ENCODE results near the gene AOPEP. TPM values are rescaled to one million over a fixed set of nuclear protein-coding genes. Genes with fewer than 3 reads are reported as not detected.
A peak's percentile ranks its signal among the peaks of the same experiment; 100 is the strongest.

The AOPEP gene
- total RNA-seq, 4 donors from 2014 or later: 305 to 458 (median 419) TPM

DNA sequence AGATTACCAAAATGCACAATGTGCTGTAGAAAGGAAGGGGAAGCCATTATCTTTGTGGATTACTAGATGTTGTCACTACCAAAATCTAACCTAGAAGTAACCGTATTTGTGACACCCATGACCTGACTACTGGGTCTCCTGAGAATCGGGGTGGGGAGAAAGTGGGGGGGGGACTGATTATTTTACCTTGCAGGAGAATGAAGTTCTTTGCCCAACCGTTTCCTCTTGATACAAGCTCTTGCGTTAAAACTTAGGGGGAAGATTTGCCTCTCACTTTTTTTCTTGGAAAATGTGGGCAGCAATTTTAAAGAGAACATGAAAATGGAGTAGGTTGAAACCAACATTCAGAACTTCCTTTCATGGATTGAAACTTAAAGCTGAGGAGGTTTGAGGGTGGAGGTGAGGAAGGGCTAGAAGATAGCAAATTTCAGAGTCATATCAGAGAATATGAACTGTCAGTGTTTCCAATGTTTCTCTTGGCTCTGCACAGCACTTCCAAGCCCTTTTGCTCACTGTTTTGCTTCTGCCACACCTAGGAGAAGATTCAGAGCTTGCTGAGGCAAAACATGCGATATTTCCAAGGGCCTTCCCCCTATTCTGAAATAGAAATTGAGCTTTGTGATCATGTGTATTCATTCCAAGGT is 280.8 kb downstream of the AOPEP start:
- DNase-seq (ENCODE audit: extremely low spot score): no peak
- intact Hi-C loops (cut with DNase I): loop anchor here (5.0 kb wide), 3 partner anchors 50 to 225 kb away; no protein-coding TSS in a partner anchor
- peak overlapping the region; percentile 74 to 93 (median 90) for H3K4me3 ChIP-seq
- H3K27ac ChIP-seq (replicated peaks in 1 of 4): peak overlapping the region; percentile 98 to 100 (median 98)
- H3K9me3 ChIP-seq: no peaks in the 10 kb centered on the region
- peaks cover 0 to 23% (median 5%) of the 10 kb centered on the region in 4 donors for H3K36me3 ChIP-seq
- peaks cover 14 to 65% (median 59%) of the 10 kb centered on the region in 4 donors for H3K4me1 ChIP-seq
- TF ChIP-seq, protein P1, sequence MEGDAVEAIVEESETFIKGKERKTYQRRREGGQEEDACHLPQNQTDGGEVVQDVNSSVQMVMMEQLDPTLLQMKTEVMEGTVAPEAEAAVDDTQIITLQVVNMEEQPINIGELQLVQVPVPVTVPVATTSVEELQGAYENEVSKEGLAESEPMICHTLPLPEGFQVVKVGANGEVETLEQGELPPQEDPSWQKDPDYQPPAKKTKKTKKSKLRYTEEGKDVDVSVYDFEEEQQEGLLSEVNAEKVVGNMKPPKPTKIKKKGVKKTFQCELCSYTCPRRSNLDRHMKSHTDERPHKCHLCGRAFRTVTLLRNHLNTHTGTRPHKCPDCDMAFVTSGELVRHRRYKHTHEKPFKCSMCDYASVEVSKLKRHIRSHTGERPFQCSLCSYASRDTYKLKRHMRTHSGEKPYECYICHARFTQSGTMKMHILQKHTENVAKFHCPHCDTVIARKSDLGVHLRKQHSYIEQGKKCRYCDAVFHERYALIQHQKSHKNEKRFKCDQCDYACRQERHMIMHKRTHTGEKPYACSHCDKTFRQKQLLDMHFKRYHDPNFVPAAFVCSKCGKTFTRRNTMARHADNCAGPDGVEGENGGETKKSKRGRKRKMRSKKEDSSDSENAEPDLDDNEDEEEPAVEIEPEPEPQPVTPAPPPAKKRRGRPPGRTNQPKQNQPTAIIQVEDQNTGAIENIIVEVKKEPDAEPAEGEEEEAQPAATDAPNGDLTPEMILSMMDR (IDR thresholded peaks at IDR 0.05): no peak
- TF ChIP-seq POLR2AphosphoS5 (IDR thresholded peaks at IDR 0.05) (peak; percentile 61 to 64), POLR2A (IDR thresholded peaks at IDR 0.05; ENCODE audit: low read depth) (no peak), EP300 (IDR thresholded peaks at IDR 0.05) (no peak)
- no peaks in the 10 kb centered on the region for H3K27me3 ChIP-seq
- WGBS: 34% methylated on average over 5 of the region's 5 CpGs

GRCh38 chr9:95008151-95008771 is 281.8 kb downstream of the AOPEP start:
- intact Hi-C loops (cut with DNase I): loop anchor here (5.0 kb wide), 3 partner anchors 49 to 226 kb away; no protein-coding TSS in a partner anchor
- peak overlapping the region; percentile 98 to 100 (median 98) for H3K27ac ChIP-seq (replicated peaks in 1 of 4)
- H3K27me3 ChIP-seq: no peaks in the 10 kb centered on the region
- no peak for DNase-seq (ENCODE audit: extremely low spot score)
- no peak for TF ChIP-seq POLR2AphosphoS5 (IDR thresholded peaks at IDR 0.05)
- TF ChIP-seq, protein P1 (IDR thresholded peaks at IDR 0.05): no peak
- TF ChIP-seq EP300 (IDR thresholded peaks at IDR 0.05): no peak
- TF ChIP-seq POLR2A (IDR thresholded peaks at IDR 0.05; ENCODE audit: low read depth): no peak
- H3K9me3 ChIP-seq: no peaks in the 10 kb centered on the region
- H3K4me3 ChIP-seq: peak overlapping the region; percentile 74 to 93 (median 90)
- H3K4me1 ChIP-seq: peaks cover 13 to 65% (median 59%) of the 10 kb centered on the region in 4 donors
- WGBS: 28% methylated on average over 15 of the region's 15 CpGs
- peaks cover 0 to 23% (median 5%) of the 10 kb centered on the region in 4 donors for H3K36me3 ChIP-seq

DNA sequence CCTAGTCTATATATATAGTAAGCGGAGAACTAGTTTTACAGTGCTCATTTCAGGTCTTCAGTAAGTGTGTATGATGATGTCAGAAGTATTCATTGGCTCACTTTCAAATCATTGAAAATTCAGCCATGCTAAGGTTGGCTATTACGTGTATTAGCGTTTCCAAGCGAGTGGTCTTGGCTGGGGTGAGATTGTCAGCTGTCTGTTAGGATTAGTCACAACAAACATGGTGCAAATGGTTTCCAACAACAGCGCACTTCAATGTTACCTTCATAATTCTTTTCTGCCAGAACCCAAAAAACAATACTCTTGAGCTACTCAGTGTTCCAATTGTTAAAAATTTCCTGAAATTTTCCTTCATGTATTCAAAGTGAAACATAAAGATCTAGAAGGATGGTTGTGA is 283.0 kb downstream of the AOPEP start:
- Histone ChIP-seq H3K4me3 (peak overlapping the region; percentile 11 to 93 (median 84)), H3K27ac (replicated peaks in 1 of 4) (peak overlapping the region; percentile 98 to 100 (median 98)), H3K4me1 (peaks cover 15 to 66% (median 65%) of the 10 kb centered on the region in 4 donors), H3K9me3 (no peaks in the 10 kb centered on the region), H3K36me3 (peaks cover 0 to 31% (median 8%) of the 10 kb centered on the region in 4 donors), H3K27me3 (no peaks in the 10 kb centered on the region)
- DNase-seq (ENCODE audit: extremely low spot score): no peak
- intact Hi-C loops (cut with DNase I): loop anchor here (5.0 kb wide), 3 partner anchors 48 to 227 kb away; no protein-coding TSS in a partner anchor
- WGBS: 72% methylated on average over 5 of the region's 5 CpGs
- no peak for TF ChIP-seq EP300 (IDR thresholded peaks at IDR 0.05)

- H3K27ac ChIP-seq (replicated peaks in 1 of 4): peak overlapping the region; percentile 98 to 100 (median 98)
- 52% methylated on average over 5 of the region's 5 CpGs for WGBS
- intact Hi-C loops (cut with DNase I): no loop called here
- TF ChIP-seq POLR2AphosphoS5 (IDR thresholded peaks at IDR 0.05) (peak in 1 of 2 donors; percentile 7), EP300 (IDR thresholded peaks at IDR 0.05) (no peak)
- TF ChIP-seq, protein P1 (IDR thresholded peaks at IDR 0.05): no peak
- H3K4me1 ChIP-seq: peaks cover 17 to 76% (median 75%) of the 10 kb centered on the region in 4 donors
- H3K27me3 ChIP-seq: no peaks in the 10 kb centered on the region
- H3K9me3 ChIP-seq: no peaks in the 10 kb centered on the region
- H3K36me3 ChIP-seq: peaks cover 0 to 39% (median 16%) of the 10 kb centered on the region in 4 donors
- H3K4me3 ChIP-seq: peak overlapping the region; percentile 13 to 25 (median 21)
- no peak for DNase-seq (ENCODE audit: extremely low spot score)
These were observed 283.9 kb downstream of the AOPEP start for GRCh38 chr9:95010431-95010838.

GRCh38 chr9:95012035-95012708 is 285.7 kb downstream of the AOPEP start:
- no peaks in the 10 kb centered on the region for H3K9me3 ChIP-seq
- WGBS: 52% methylated on average over 7 of the region's 7 CpGs
- peaks cover 30 to 94% (median 93%) of the 10 kb centered on the region in 4 donors for H3K4me1 ChIP-seq
- H3K27ac ChIP-seq (replicated peaks in 1 of 4): peak overlapping the region; percentile 21 to 100 (median 98)
- intact Hi-C loops (cut with DNase I): no loop called here
- H3K36me3 ChIP-seq: peaks cover 9 to 57% (median 29%) of the 10 kb centered on the region in 4 donors
- H3K4me3 ChIP-seq: peak overlapping the region in 1 of 4 donors; percentile 18
- TF ChIP-seq POLR2AphosphoS5 (IDR thresholded peaks at IDR 0.05) (no peak), EP300 (IDR thresholded peaks at IDR 0.05) (no peak), POLR2A (IDR thresholded peaks at IDR 0.05; ENCODE audit: low read depth) (no peak)
- TF ChIP-seq, protein P1 (IDR thresholded peaks at IDR 0.05): no peak
- no peak for DNase-seq (ENCODE audit: extremely low spot score)
- H3K27me3 ChIP-seq: no peaks in the 10 kb centered on the region

All from esophagus muscularis mucosa (tissue), 4 donors.